IMR-90 (cell line): ENCODE results near the gene DPM1. TPM values are rescaled to one million over a fixed set of nuclear protein-coding genes. Genes with fewer than 3 reads are reported as not detected.
A peak's percentile ranks its signal among the peaks of the same experiment; 100 is the strongest.

Source experiments
- ATAC-seq: fragments of 200-7000 bp; cut with Tn5 transposase; 2 replicates; pipeline ENCODE4 v1.9.1; 2020; ENCODE audit warnings: low read depth, mild to moderate bottlenecking, moderate library complexity
- BruUV-seq: library from RNA; stranded (reverse); fragments of 400-500 nt; replicated peaks from 2 replicates; lab custom pipeline; 2021; lab: Mats Ljungman, UMichigan
- CTCF ChIA-PET: fragments of 300-600 bp; formaldehyde crosslinking; extraction: SDS; loops from one replicate; lab custom pipeline; 2021; ENCODE audit warnings: antibody characterized with exemption; lab: Yijun Ruan, JAX
- POLR2A ChIA-PET: fragments of 300-600 bp; sonication (Branson Sonifier 250); formaldehyde crosslinking; loops from one replicate; lab custom pipeline; 2022; ENCODE audit warnings: antibody characterized with exemption; ENCODE audit not compliant: unreplicated experiment; lab: Charles Lee
- DNase-seq: peaks from one replicate; pipeline ENCODE4 v3.0.0; 2013
- H2AFZ ChIP-seq: replicated peaks from 2 replicates; pipeline ENCODE3; 2013; ENCODE audit warnings: low read length, mild to moderate bottlenecking; ENCODE audit not compliant: poor library complexity
- H2AK5ac ChIP-seq: 2 replicates; pipeline ENCODE4 v1.6.1; 2013; ENCODE audit warnings: low read depth, low read length, inconsistent platforms
- H2AK9ac ChIP-seq: replicated peaks from 2 replicates; pipeline ENCODE3; 2013; ENCODE audit warnings: mild to moderate bottlenecking, low read depth, low read length, moderate library complexity; ENCODE audit not compliant: poor library complexity
- H2BK120ac ChIP-seq: 2 replicates; pipeline ENCODE4 v1.6.1; 2013; ENCODE audit warnings: low read depth, low read length, inconsistent platforms
- H2BK15ac ChIP-seq: 3 replicates; pipeline ENCODE4 v1.6.1; 2013; ENCODE audit warnings: low read depth, low read length, inconsistent platforms
- H2BK20ac ChIP-seq: 2 replicates; pipeline ENCODE4 v1.6.1; 2013; ENCODE audit warnings: low read depth, mild to moderate bottlenecking, inconsistent platforms, low read length, moderate library complexity
- H2BK5ac ChIP-seq: 2 replicates; pipeline ENCODE4 v1.6.1; 2013; ENCODE audit warnings: mild to moderate bottlenecking, low read depth, low read length, inconsistent platforms; ENCODE audit not compliant: poor library complexity, severe bottlenecking
- H3K14ac ChIP-seq: replicated peaks from 2 replicates; pipeline ENCODE4 v1.6.1; 2013; ENCODE audit warnings: low read depth, low read length, inconsistent platforms
- H3K18ac ChIP-seq: 2 replicates; pipeline ENCODE4 v1.6.1; 2013; ENCODE audit warnings: low read depth, low read length, control low read depth
- H3K23ac ChIP-seq: 2 replicates; pipeline ENCODE4 v1.6.1; 2013; ENCODE audit warnings: low read depth, low read length, inconsistent platforms
- H3K27ac ChIP-seq: 2 replicates; pipeline ENCODE4 v1.5.1; 2013; ENCODE audit warnings: mild to moderate bottlenecking, control low read depth, low read length; ENCODE audit not compliant: insufficient read depth
- H3K27me3 ChIP-seq: 2 replicates; pipeline ENCODE4 v1.6.1; 2013; ENCODE audit warnings: low read length; ENCODE audit not compliant: control insufficient read depth, insufficient read depth
- H3K36me3 ChIP-seq: 2 replicates; pipeline ENCODE4 v1.6.1; 2013; ENCODE audit warnings: low read length, mixed read lengths; ENCODE audit not compliant: control insufficient read depth, insufficient read depth
- H3K4ac ChIP-seq: 2 replicates; pipeline ENCODE4 v1.6.1; 2013; ENCODE audit warnings: low read depth, low read length, inconsistent platforms
- H3K4me1 ChIP-seq: 2 replicates; pipeline ENCODE4 v1.6.1; 2013; ENCODE audit warnings: low read length, mixed read lengths; ENCODE audit not compliant: control insufficient read depth, insufficient read depth
- H3K4me2 ChIP-seq: 2 replicates; pipeline ENCODE4 v1.6.1; 2013; ENCODE audit warnings: low read depth, mild to moderate bottlenecking, control low read depth, low read length, moderate library complexity
- H3K4me3 ChIP-seq: 2 replicates; pipeline ENCODE4 v1.5.1; 2013; ENCODE audit warnings: low read depth, mild to moderate bottlenecking, control low read depth, low read length, moderate library complexity; ENCODE audit not compliant: insufficient read depth
- H3K56ac ChIP-seq: 2 replicates; pipeline ENCODE4 v1.6.1; 2013; ENCODE audit warnings: low read length, inconsistent platforms; ENCODE audit not compliant: insufficient read depth; ENCODE audit errors: extremely low read depth
- H3K79me1 ChIP-seq, 2 experiments: 2 replicates each; pipeline ENCODE4 v1.6.1; 2013; ENCODE audit warnings: low read length in 2 of 2, inconsistent platforms in 1 of 2, low read depth in 1 of 2
- H3K9ac ChIP-seq: 2 replicates; pipeline ENCODE4 v1.6.1; 2013; ENCODE audit warnings: low read depth, low read length, control low read depth
- H3K9me1 ChIP-seq: 2 replicates; pipeline ENCODE4 v1.6.1; 2013; ENCODE audit warnings: low read length, inconsistent platforms; ENCODE audit not compliant: insufficient read depth
- H3K9me3 ChIP-seq: 2 replicates; pipeline ENCODE4 v1.6.1; 2013; ENCODE audit warnings: low read length; ENCODE audit not compliant: control insufficient read depth, insufficient read depth
- H4K20me1 ChIP-seq: 2 replicates; pipeline ENCODE4 v1.6.1; 2013; ENCODE audit warnings: low read length, inconsistent platforms; ENCODE audit not compliant: insufficient read depth
- H4K5ac ChIP-seq: 2 replicates; pipeline ENCODE4 v1.6.1; 2013; ENCODE audit warnings: mild to moderate bottlenecking, low read depth, low read length, control low read depth
- H4K8ac ChIP-seq, 2 experiments: 2 replicates each; pipeline ENCODE4 v1.6.1; 2013; ENCODE audit warnings: low read depth in 2 of 2, low read length in 2 of 2, control low read depth in 1 of 2, inconsistent platforms in 1 of 2
- H4K91ac ChIP-seq: 2 replicates; pipeline ENCODE4 v1.6.1; 2013; ENCODE audit warnings: low read depth, low read length, inconsistent platforms; ENCODE audit not compliant: insufficient read depth
- BHLHE40 ChIP-seq: fragments of 150-350 bp; IDR thresholded peaks from 2 replicates; pipeline ENCODE4 v1.6.1; 2016; ENCODE audit warnings: mild to moderate bottlenecking, low read depth, low read length
- CEBPB ChIP-seq: IDR thresholded peaks from 2 replicates; pipeline ENCODE4 v1.6.1; 2012; ENCODE audit warnings: low read depth, low read length, improper control_type of control experiment
- CHD1 ChIP-seq: IDR thresholded peaks from 2 replicates; pipeline ENCODE4 v1.6.1; 2012; ENCODE audit warnings: low read depth, low read length, improper control_type of control experiment
- FOS ChIP-seq: fragments of 150-350 bp; IDR thresholded peaks from 2 replicates; pipeline ENCODE4 v1.6.1; 2016; ENCODE audit warnings: low read depth, low read length
- MAFK ChIP-seq: IDR thresholded peaks from 2 replicates; pipeline ENCODE4 v1.6.1; 2012; ENCODE audit warnings: low read depth, low read length, improper control_type of control experiment
- MAZ ChIP-seq: IDR thresholded peaks from 2 replicates; pipeline ENCODE4 v1.6.1; 2012; ENCODE audit warnings: low read depth, mild to moderate bottlenecking, low read length, improper control_type of control experiment, moderate library complexity, borderline replicate concordance
- MXI1 ChIP-seq: IDR thresholded peaks from 2 replicates; pipeline ENCODE4 v1.6.1; 2012; ENCODE audit warnings: low read depth, mild to moderate bottlenecking, low read length, moderate library complexity, borderline replicate concordance
- RAD21 ChIP-seq: IDR thresholded peaks from 2 replicates; pipeline ENCODE4 v1.6.1; 2012; ENCODE audit warnings: low read length, improper control_type of control experiment
- RFX5 ChIP-seq: IDR thresholded peaks from 2 replicates; pipeline ENCODE4 v1.8.0; 2012; ENCODE audit warnings: low read depth, mild to moderate bottlenecking, low read length, moderate library complexity
- WGBS, 2 experiments: methylation state at CpG; one replicate each; pipeline versions ENCODE4 v1.1.5 to v1.1.7; 2013; ENCODE audit warnings: missing lambda C conversion rate in 2 of 2; ENCODE audit not compliant: insufficient read length in 1 of 2; ENCODE audit errors: extremely low coverage in 2 of 2; 5-methylcytosine and 5-hydroxymethylcytosine counted together
- dilution Hi-C: fragments of 300-500 bp; cut with HindIII; formaldehyde crosslinking; loops from one replicate; pipeline ENCODE4 v1.14.3; 2018; ENCODE audit warnings: low sequenced_read_pairs; ENCODE audit not compliant: unreplicated experiment
- in situ Hi-C: fragments of 300-500 bp; cut with MboI; formaldehyde crosslinking; loops from 3 replicates; pipeline ENCODE4 v1.14.3; 2019; ENCODE audit warnings: low sequenced_read_pairs, inconsistent platforms, mixed read lengths
- intact Hi-C: fragments of 100-400 bp; cut with micrococcal nuclease; formaldehyde crosslinking; loops from 2 replicates; pipeline ENCODE4 v1.10.0; 2022
- polyA plus RNA-seq, 3 experiments: library from polyadenylated mRNA; depleted of rRNA; stranded (reverse); fragments of >200 nt; gene quantifications; 2 replicates each; pipeline ENCODE4 v1.2.3, GENCODE V29; 2012; ENCODE audit warnings: low replicate concordance in 1 of 3
- total RNA-seq: library from RNA; depleted of rRNA; stranded (reverse); fragments of >200 nt; gene quantifications from 2 replicates; pipeline ENCODE4 v1.2.3, GENCODE V29; 2012
- TF ChIP-seq, protein P1 (sequence below): fragments of 150-350 bp; IDR thresholded peaks from 2 replicates; pipeline ENCODE4 v1.6.1; 2017; ENCODE audit warnings: mild to moderate bottlenecking, antibody characterized with exemption, low read length, low read depth
- TF ChIP-seq, protein P2 (sequence below): fragments of 150-350 bp; IDR thresholded peaks from 2 replicates; pipeline ENCODE4 v1.6.1; 2016; ENCODE audit warnings: low read depth, mild to moderate bottlenecking, low read length, moderate library complexity, borderline replicate concordance
- TF ChIP-seq, protein P3 (sequence below): conservative IDR thresholded peaks from 2 replicates; pipeline ENCODE4 v1.5.1; 2012; ENCODE audit warnings: mild to moderate bottlenecking, low read depth, low read length, improper control_type of control experiment

Gene DPM1
- total and polyA plus RNA-seq, 2 of the 4 experiments (the other 2 are of a cell fraction), result 59.1 to 89.1 TPM

DNA sequence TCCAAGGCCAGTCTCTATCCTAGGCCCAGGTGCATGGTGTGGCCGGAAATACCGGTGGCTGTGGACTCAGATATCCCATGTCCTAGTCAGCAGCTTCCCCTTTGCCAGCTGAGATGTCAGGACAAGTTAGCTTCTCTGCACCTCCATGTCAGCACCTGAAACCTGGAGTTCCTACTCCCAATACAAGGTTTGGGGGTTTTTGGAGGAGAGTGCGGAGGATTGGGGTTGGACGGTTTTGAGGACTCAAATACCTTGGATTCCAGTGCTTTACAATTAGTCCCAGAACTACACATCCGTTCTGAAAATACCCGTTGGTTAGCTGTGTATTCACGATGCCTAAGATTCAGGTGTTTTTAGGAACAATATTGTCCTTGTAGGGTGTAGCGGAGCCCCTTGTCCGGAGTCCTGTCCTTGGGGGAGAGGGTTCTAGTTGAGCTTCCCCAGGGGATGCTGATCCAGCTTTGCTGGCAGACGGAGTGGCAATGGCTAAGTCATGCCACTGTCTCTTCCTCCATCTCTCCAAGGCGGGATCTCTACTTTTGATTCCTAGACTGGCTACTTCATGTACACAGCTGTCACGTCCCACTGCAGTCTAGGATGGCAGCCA, 72.0 kb downstream of the DPM1 start:
- Histone ChIP-seq H2BK5ac (no peak overlapping the region), H2BK15ac (no peak overlapping the region), H4K5ac (no peak overlapping the region), H2AK5ac (no peak overlapping the region), H2AK9ac (no peak overlapping the region), H3K56ac (no peak overlapping the region), H2BK20ac (no peak overlapping the region), H3K9me1 (peaks cover 24% of the 10 kb centered on the region), H3K27me3 (no peaks in the 10 kb centered on the region), H3K4me3 (no peak overlapping the region), H3K4ac (no peak overlapping the region), H2AFZ (peak overlapping the region; percentile 33), H3K9me3 (0 out of 2 replicates have a peak, but pooled peaks cover 2% of the 10 kb centered on the region), H2BK120ac (no peak overlapping the region), H4K91ac (no peak overlapping the region), H4K20me1 (peaks cover 31% of the 10 kb centered on the region), H3K18ac (no peak overlapping the region), H3K9ac (no peak overlapping the region), H4K8ac (no peak overlapping the region), H3K14ac (no peak overlapping the region), H3K4me2 (no peak overlapping the region), H3K36me3 (peaks cover 14% of the 10 kb centered on the region), H3K79me1 (peaks cover 21 to 53% of the 10 kb centered on the region in 2 experiments), H3K23ac (no peak overlapping the region), H3K27ac (no peak overlapping the region), H3K4me1 (peaks cover 3% of the 10 kb centered on the region; the same call in 1 of the 2 replicates)
- TF ChIP-seq MAFK, result no peak
- TF ChIP-seq FOS, result no peak
- TF ChIP-seq CHD1, result no peak
- TF ChIP-seq BHLHE40, result no peak
- TF ChIP-seq, protein P1, sequence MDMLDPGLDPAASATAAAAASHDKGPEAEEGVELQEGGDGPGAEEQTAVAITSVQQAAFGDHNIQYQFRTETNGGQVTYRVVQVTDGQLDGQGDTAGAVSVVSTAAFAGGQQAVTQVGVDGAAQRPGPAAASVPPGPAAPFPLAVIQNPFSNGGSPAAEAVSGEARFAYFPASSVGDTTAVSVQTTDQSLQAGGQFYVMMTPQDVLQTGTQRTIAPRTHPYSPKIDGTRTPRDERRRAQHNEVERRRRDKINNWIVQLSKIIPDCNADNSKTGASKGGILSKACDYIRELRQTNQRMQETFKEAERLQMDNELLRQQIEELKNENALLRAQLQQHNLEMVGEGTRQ, result no peak
- TF ChIP-seq RAD21, result no peak
- TF ChIP-seq, protein P2, sequence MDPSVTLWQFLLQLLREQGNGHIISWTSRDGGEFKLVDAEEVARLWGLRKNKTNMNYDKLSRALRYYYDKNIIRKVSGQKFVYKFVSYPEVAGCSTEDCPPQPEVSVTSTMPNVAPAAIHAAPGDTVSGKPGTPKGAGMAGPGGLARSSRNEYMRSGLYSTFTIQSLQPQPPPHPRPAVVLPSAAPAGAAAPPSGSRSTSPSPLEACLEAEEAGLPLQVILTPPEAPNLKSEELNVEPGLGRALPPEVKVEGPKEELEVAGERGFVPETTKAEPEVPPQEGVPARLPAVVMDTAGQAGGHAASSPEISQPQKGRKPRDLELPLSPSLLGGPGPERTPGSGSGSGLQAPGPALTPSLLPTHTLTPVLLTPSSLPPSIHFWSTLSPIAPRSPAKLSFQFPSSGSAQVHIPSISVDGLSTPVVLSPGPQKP, result no peak
- TF ChIP-seq MXI1, result no peak
- TF ChIP-seq CEBPB, result no peak
- TF ChIP-seq RFX5, result no peak
- TF ChIP-seq, protein P3, sequence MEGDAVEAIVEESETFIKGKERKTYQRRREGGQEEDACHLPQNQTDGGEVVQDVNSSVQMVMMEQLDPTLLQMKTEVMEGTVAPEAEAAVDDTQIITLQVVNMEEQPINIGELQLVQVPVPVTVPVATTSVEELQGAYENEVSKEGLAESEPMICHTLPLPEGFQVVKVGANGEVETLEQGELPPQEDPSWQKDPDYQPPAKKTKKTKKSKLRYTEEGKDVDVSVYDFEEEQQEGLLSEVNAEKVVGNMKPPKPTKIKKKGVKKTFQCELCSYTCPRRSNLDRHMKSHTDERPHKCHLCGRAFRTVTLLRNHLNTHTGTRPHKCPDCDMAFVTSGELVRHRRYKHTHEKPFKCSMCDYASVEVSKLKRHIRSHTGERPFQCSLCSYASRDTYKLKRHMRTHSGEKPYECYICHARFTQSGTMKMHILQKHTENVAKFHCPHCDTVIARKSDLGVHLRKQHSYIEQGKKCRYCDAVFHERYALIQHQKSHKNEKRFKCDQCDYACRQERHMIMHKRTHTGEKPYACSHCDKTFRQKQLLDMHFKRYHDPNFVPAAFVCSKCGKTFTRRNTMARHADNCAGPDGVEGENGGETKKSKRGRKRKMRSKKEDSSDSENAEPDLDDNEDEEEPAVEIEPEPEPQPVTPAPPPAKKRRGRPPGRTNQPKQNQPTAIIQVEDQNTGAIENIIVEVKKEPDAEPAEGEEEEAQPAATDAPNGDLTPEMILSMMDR, result no peak
- no peak for TF ChIP-seq MAZ
- dilution Hi-C loops (no loop called here), intact Hi-C loops (no loop called here), in situ Hi-C loops (no loop called here)
- POLR2A ChIA-PET, result no interaction called here
- DNase-seq (no peak), ATAC-seq (no peak)
- WGBS, 2 experiments, result no CpG with 5 or more reads among the region's 12 CpGs
- CTCF ChIA-PET, result interaction anchor here (0.6 kb wide), 1 partner anchor 92 kb away, joined by 3 read pairs; the partner anchor contains the start of gene BCAS4
- BruUV-seq, result no TSS peak
